ENCODE measurements around the gene MCC.

DNA sequence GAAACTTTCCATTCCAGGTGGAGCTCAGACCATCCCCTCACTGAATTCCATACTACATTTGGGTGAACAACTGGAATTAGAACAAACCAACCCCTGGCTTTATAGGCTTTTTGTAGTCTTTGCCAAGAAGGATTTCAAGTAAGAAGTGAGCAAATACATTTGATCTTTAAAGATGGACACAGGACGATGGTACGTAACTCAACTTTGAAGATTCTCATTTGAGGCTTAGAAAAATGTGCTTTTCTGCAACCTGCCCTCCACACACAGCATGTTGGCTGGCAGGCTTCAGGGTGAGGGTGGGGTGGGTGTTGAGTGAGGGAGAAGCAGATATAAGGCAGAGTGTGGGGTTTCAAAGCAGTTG is 335.9 kb downstream of the MCC start:
- TF ChIP-seq ZNF768 (tag by site-specific recombination; IDR thresholded peaks at IDR 0.05) (no peak), PRDM1 (tag by site-specific recombination; IDR thresholded peaks at IDR 0.05) (no peak), ZNF292 (tag by site-specific recombination; IDR thresholded peaks at IDR 0.05; ENCODE audit: borderline replicate concordance, low read depth) (no peak), KLF16 (tag by site-specific recombination; IDR thresholded peaks at IDR 0.05) (no peak), ZNF211 (tag by site-specific recombination; IDR thresholded peaks at IDR 0.05; ENCODE audit: low read depth) (no peak), REST (tag by site-specific recombination; IDR thresholded peaks at IDR 0.05) (no peak), ZEB2 (tag by site-specific recombination; IDR thresholded peaks at IDR 0.05) (no peak), ZNF175 (tag by site-specific recombination; IDR thresholded peaks at IDR 0.05) (no peak), ZNF626 (tag by site-specific recombination; IDR thresholded peaks at IDR 0.05) (no peak), ZNF169 (tag by site-specific recombination; IDR thresholded peaks at IDR 0.05) (no peak)
- TF ChIP-seq, protein P1, sequence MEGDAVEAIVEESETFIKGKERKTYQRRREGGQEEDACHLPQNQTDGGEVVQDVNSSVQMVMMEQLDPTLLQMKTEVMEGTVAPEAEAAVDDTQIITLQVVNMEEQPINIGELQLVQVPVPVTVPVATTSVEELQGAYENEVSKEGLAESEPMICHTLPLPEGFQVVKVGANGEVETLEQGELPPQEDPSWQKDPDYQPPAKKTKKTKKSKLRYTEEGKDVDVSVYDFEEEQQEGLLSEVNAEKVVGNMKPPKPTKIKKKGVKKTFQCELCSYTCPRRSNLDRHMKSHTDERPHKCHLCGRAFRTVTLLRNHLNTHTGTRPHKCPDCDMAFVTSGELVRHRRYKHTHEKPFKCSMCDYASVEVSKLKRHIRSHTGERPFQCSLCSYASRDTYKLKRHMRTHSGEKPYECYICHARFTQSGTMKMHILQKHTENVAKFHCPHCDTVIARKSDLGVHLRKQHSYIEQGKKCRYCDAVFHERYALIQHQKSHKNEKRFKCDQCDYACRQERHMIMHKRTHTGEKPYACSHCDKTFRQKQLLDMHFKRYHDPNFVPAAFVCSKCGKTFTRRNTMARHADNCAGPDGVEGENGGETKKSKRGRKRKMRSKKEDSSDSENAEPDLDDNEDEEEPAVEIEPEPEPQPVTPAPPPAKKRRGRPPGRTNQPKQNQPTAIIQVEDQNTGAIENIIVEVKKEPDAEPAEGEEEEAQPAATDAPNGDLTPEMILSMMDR (tag by site-specific recombination; IDR thresholded peaks at IDR 0.05) = no peak
